GM12878 (cell line): Measurements from ENCODE around the gene PCDHGC4. TPM values are rescaled to one million over a fixed set of nuclear protein-coding genes. Genes with fewer than 3 reads are reported as not detected.

Source experiments
- ATAC-seq: fragments of 200-7000 bp; cut with Tn5 transposase; 3 replicates; pipeline ENCODE4 v1.9.1; 2020; ENCODE audit warnings: mild to moderate bottlenecking, moderate library complexity
- BruUV-seq: library from RNA; stranded (reverse); fragments of 400-500 nt; replicated peaks from 2 replicates; lab custom pipeline; 2021; lab: Mats Ljungman, UMichigan
- CTCF ChIA-PET: fragments of 300-600 bp; sonication (Branson Sonifier 250); formaldehyde crosslinking; extraction: SDS; loops from one replicate; lab custom pipeline; 2021; ENCODE audit warnings: inconsistent platforms; lab: Yijun Ruan, JAX
- POLR2A ChIA-PET: fragments of 350-600 bp; formaldehyde crosslinking; extraction: SDS; loops from one replicate; lab custom pipeline; 2021; ENCODE audit warnings: inconsistent platforms; lab: Charles Lee
- RAD21 ChIA-PET: fragments of 300-600 bp; sonication (Branson Sonifier 250); formaldehyde crosslinking; loops from one replicate; lab custom pipeline; 2023; ENCODE audit warnings: antibody characterized with exemption; ENCODE audit not compliant: unreplicated experiment; lab: Charles Lee
- SMC1A ChIA-PET: fragments of 300-600 bp; sonication (Branson Sonifier 250); formaldehyde crosslinking; loops from one replicate; lab custom pipeline; 2023; ENCODE audit not compliant: unreplicated experiment, uncharacterized antibody; lab: Charles Lee
- DNase-seq: peaks from one replicate; pipeline ENCODE4 v3.0.0-alpha.2; 2011; ENCODE audit warnings: low read depth, low spot score
- FAIRE-seq: peaks from 3 replicates; lab custom pipeline; 2011; peaks lifted over from hg19 to GRCh38; lab: Jason Lieb, UNC
- H2AFZ ChIP-seq: 2 replicates; pipeline ENCODE4 v1.6.0; 2011; ENCODE audit warnings: low read depth, low read length, control low read depth; ENCODE audit not compliant: control insufficient read depth
- H3K27ac ChIP-seq: 2 replicates; pipeline ENCODE4 v1.5.1; 2011; ENCODE audit warnings: control low read depth; ENCODE audit not compliant: control insufficient read depth, insufficient read depth
- H3K27me3 ChIP-seq, 2 experiments: replicated peaks in 1 of 2; 2 replicates each; pipeline versions ENCODE4 v1.6.0 to v1.6.1; 2011; ENCODE audit warnings: low read length in 1 of 2; ENCODE audit not compliant: control insufficient read depth in 2 of 2, insufficient read depth in 2 of 2
- H3K36me3 ChIP-seq, 2 experiments: 2 replicates each; pipeline ENCODE4 v1.5.1; 2011; ENCODE audit warnings: low read length in 1 of 2; ENCODE audit not compliant: control insufficient read depth in 2 of 2, insufficient read depth in 2 of 2
- H3K4me1 ChIP-seq: 2 replicates; pipeline ENCODE4 v1.6.1; 2011; ENCODE audit warnings: mild to moderate bottlenecking, low read length, moderate library complexity, mixed read lengths; ENCODE audit not compliant: control insufficient read depth, insufficient read depth
- H3K4me2 ChIP-seq: 2 replicates; pipeline ENCODE4 v1.6.0; 2011; ENCODE audit warnings: control low read depth; ENCODE audit not compliant: control insufficient read depth, insufficient read depth
- H3K4me3 ChIP-seq: fragments of 200-600 bp; sonication (generic); 2 replicates; pipeline ENCODE4 v1.5.1; 2016
- H3K79me2 ChIP-seq: 2 replicates; pipeline ENCODE4 v1.6.0; 2011; ENCODE audit warnings: low read length; ENCODE audit not compliant: control insufficient read depth, insufficient read depth
- H3K9ac ChIP-seq: 2 replicates; pipeline ENCODE4 v1.8.0; 2011; ENCODE audit warnings: low read length, control low read depth, mixed read lengths; ENCODE audit not compliant: control insufficient read depth, insufficient read depth
- H3K9me3 ChIP-seq: replicated peaks from 3 replicates; pipeline ENCODE4 v1.5.1; 2011; ENCODE audit warnings: mild to moderate bottlenecking, low read length; ENCODE audit not compliant: control insufficient read depth, insufficient read depth
- H4K20me1 ChIP-seq: 2 replicates; pipeline ENCODE4 v1.6.0; 2011; ENCODE audit not compliant: control insufficient read depth, insufficient read depth
- BRCA1 ChIP-seq: IDR thresholded peaks from 2 replicates; pipeline ENCODE4 v1.6.1; 2011; ENCODE audit warnings: low read depth, low read length, improper control_type of control experiment
- CBX3 ChIP-seq: fragments of 200-600 bp; sonication (generic); IDR thresholded peaks from 2 replicates; pipeline ENCODE4 v1.6.1; 2016; ENCODE audit warnings: low read depth, borderline replicate concordance
- CTCF ChIP-seq, 3 experiments: IDR thresholded peaks in 2 of 3; conservative IDR thresholded peaks in 1 of 3; 2 replicates each; pipeline ENCODE4 v1.5.1; 2011; ENCODE audit warnings: low read depth in 3 of 3, low read length in 3 of 3, mild to moderate bottlenecking in 3 of 3, control low read depth in 2 of 3, moderate library complexity in 2 of 3, inconsistent platforms in 1 of 3, mixed read lengths in 1 of 3; ENCODE audit not compliant: control insufficient read depth in 2 of 3, insufficient read depth in 1 of 3; ENCODE audit errors: extremely low read depth in 1 of 3
- HCFC1 ChIP-seq: fragments of 150-350 bp; IDR thresholded peaks from 2 replicates; pipeline ENCODE4 v1.6.1; 2014; ENCODE audit warnings: low read length
- HDGF ChIP-seq: fragments of 450-650 bp; IDR thresholded peaks from 2 replicates; pipeline ENCODE4 v1.6.1; 2016; ENCODE audit warnings: antibody characterized with exemption
- HSF1 ChIP-seq: fragments of 150-350 bp; IDR thresholded peaks from 2 replicates; pipeline ENCODE4 v1.6.1; 2014; ENCODE audit warnings: mild to moderate bottlenecking, low read depth, low read length
- IRF4 ChIP-seq: IDR thresholded peaks from 2 replicates; pipeline ENCODE4 v1.6.1; 2011; ENCODE audit warnings: low read depth, low read length
- JUND ChIP-seq: IDR thresholded peaks from 2 replicates; pipeline ENCODE4 v1.6.1; 2012; ENCODE audit warnings: low read depth, mild to moderate bottlenecking, low read length, improper control_type of control experiment, moderate library complexity
- KLF5 ChIP-seq: fragments of 450-650 bp; IDR thresholded peaks from 2 replicates; pipeline ENCODE4 v1.6.1; 2014; ENCODE audit warnings: mild to moderate bottlenecking; ENCODE audit not compliant: partially characterized antibody
- RAD51 ChIP-seq: fragments of 450-650 bp; IDR thresholded peaks from 2 replicates; pipeline ENCODE4 v1.6.1; 2016; ENCODE audit warnings: moderate library complexity, mild to moderate bottlenecking, inconsistent platforms
- RFX5 ChIP-seq: IDR thresholded peaks from 2 replicates; pipeline ENCODE4 v1.6.1; 2011; ENCODE audit warnings: low read depth, low read length, improper control_type of control experiment
- RUNX3 ChIP-seq: IDR thresholded peaks from 2 replicates; pipeline ENCODE4 v1.6.1; 2012; ENCODE audit warnings: low read length, inconsistent platforms
- STAT3 ChIP-seq: IDR thresholded peaks from 2 replicates; pipeline ENCODE4 v1.6.1; 2011; ENCODE audit warnings: low read depth, low read length, improper control_type of control experiment
- WGBS: methylation state at CpG from one replicate; pipeline ENCODE4 v1.1.6; 2016; ENCODE audit warnings: low lambda C conversion rate; ENCODE audit not compliant: insufficient replicate concordance, insufficient coverage; ENCODE audit errors: missing lambda C conversion rate; 5-methylcytosine and 5-hydroxymethylcytosine counted together
- in situ Hi-C: fragments of 300-500 bp; cut with MboI; formaldehyde crosslinking; loops from 9 replicates; pipeline ENCODE4 v1.14.3; 2018; ENCODE audit warnings: mixed read lengths
- intact Hi-C: fragments of 100-400 bp; cut with micrococcal nuclease; formaldehyde crosslinking; loops from one replicate; pipeline ENCODE4 v1.14.2; 2022; ENCODE audit not compliant: unreplicated experiment
- polyA plus RNA-seq, 11 experiments: library from polyadenylated mRNA; depleted of rRNA in 4 of 11; unstranded in 6 of 11; stranded (reverse) in 5 of 11; fragments of >200 nt; fragmentation: Nextera tagmentation in 4 of 11; fragmentation: Illumina TruSeq in 1 of 11; extraction: Ambion mirVana in 4 of 11; extraction: Trizol in 1 of 11; gene quantifications; 1 replicate in 1 of 11; 2 replicates in 10 of 11; pipeline versions ENCODE4 v1.2.1 to v1.2.3, GENCODE V29; 2011 to 2016; ENCODE audit warnings: inconsistent platforms in 2 of 11, missing spikeins in 2 of 11, low read depth in 1 of 11
- total RNA-seq, 4 experiments: library from RNA; depleted of rRNA in 3 of 4; stranded (reverse); fragments of >200 nt in 3 of 4; fragmentation: Illumina TruSeq in 1 of 4; extraction: Trizol in 1 of 4; gene quantifications; 2 replicates each; pipeline versions ENCODE4 v1.2.1 to v1.2.3, GENCODE V29; 2013 to 2021
- TF ChIP-seq, protein P1 (sequence below): IDR thresholded peaks from 2 replicates; pipeline ENCODE4 v1.6.1; 2011; ENCODE audit warnings: mild to moderate bottlenecking, low read depth, low read length, moderate library complexity; ENCODE audit not compliant: insufficient replicate concordance
- TF ChIP-seq, protein P2 (sequence below): fragments of 450-650 bp; IDR thresholded peaks from 2 replicates; pipeline ENCODE4 v1.6.1; 2017; ENCODE audit warnings: low read depth, mild to moderate bottlenecking, moderate library complexity

The PCDHGC4 gene
- total and polyA plus RNA-seq, 10 of the 15 experiments (the other 5 are each of a cell fraction or from before 2014, with no cell fraction given): 0.04 to 1.2 (median 0.52) TPM

DNA sequence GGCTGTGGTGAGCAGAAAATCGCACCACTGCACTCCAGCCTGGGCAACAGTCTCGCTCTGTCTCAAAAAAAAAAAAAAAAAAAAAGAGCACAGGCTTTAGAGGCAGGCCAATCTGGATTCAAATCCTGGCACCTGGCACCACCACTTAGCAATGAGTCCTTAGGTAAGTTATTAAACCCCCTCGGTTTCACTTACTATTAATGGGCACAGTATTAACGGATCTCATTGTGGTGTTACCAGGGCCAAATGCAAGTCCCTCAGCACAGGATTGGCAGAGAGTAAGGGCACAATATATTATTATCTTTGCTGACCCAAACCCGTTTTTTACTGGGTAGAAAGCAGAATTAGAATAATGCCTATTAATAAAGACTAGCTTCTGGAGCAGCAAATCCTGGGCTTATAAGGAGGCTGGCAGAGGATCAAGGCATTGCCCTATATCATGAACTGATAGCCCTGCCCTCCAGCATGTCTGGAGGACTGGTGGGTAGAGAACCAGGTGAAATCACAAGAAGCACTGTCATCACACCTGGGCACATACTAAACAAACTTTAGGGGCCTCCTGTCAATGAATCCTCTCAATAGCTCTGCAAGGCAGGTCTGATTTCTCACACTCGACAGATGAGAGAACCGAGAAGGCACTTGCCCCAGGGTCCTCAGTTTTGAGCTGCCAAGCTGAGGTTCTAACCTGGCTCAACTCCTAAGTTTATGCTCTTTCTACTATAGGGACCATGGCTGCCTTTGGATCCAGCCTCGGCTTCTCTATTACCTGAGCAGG is 21.7 kb downstream of the PCDHGC4 start:
- peaks cover 15% of the 10 kb centered on the region for H3K79me2 ChIP-seq
- H3K4me3 ChIP-seq: no peak overlapping the region
- H3K27me3 ChIP-seq: no peaks in the 10 kb centered on the region
- H3K27ac ChIP-seq: peak overlapping the region; percentile 90
- SMC1A ChIA-PET: interaction anchor here (1.1 to 10.8 kb wide), 12 partner anchors 8 to 85 kb away, joined by 3 to 176 read pairs (median 7); partner anchors contain the start of genes PCDHGA11, PCDHGA12 and PCDHGC3
- H3K9me3 ChIP-seq: no peaks in the 10 kb centered on the region
- FAIRE-seq: no peak
- intact Hi-C loops: no loop called here
- H3K9ac ChIP-seq: no peak overlapping the region; the same call in 1 of the 2 replicates
- BruUV-seq: no TSS peak
- no peak for DNase-seq
- H2AFZ ChIP-seq: no peak overlapping the region
- CTCF ChIA-PET: interaction anchor here (0.6 to 11.9 kb wide), 17 partner anchors 13 to 455 kb away, joined by 3 to 213 read pairs (median 11); partner anchors contain the start of genes PCDHGA10, PCDHGA11, PCDHGA12 and PCDHGB3
- peaks cover 66% of the 10 kb centered on the region for H3K4me1 ChIP-seq
- H3K4me2 ChIP-seq: peak overlapping the region; percentile 78
- no peak for ATAC-seq
- H3K36me3 ChIP-seq: peaks cover 0 to 4% of the 10 kb centered on the region in 2 experiments; a peak in 1 of 4 replicates
- in situ Hi-C loops: no loop called here
- H4K20me1 ChIP-seq: no peaks in the 10 kb centered on the region
- RAD21 ChIA-PET: interaction anchor here (1.1 to 11.6 kb wide), 10 partner anchors 14 to 93 kb away, joined by 3 to 109 read pairs (median 9); partner anchors contain the start of genes PCDHGA10, PCDHGA12, PCDHGB7 and PCDHGC3
- POLR2A ChIA-PET: interaction anchor here (0.7 to 2.0 kb wide), 9 partner anchors 9 to 110 kb away, joined by 3 to 5 read pairs (median 3); partner anchors contain the start of gene PCDHGC5
- WGBS: 46% methylated on average over 7 of the region's 8 CpGs
- TF ChIP-seq RAD51: no peak
- TF ChIP-seq HDGF: no peak
- no peak for TF ChIP-seq RFX5
- no peak for TF ChIP-seq CTCF (IDR thresholded peaks at IDR 0.05 in 2 of 3, conservative IDR thresholded peaks at IDR 0.05 in 1 of 3; ENCODE audit: control insufficient read depth in 2 of 3, extremely low read depth in 1 of 3, insufficient read depth in 1 of 3, low read depth in 3 of 3, low read length in 3 of 3)
- no peak for TF ChIP-seq HSF1
- no peak for TF ChIP-seq HCFC1
- no peak for TF ChIP-seq RUNX3
- TF ChIP-seq KLF5: no peak
- TF ChIP-seq, protein P1, sequence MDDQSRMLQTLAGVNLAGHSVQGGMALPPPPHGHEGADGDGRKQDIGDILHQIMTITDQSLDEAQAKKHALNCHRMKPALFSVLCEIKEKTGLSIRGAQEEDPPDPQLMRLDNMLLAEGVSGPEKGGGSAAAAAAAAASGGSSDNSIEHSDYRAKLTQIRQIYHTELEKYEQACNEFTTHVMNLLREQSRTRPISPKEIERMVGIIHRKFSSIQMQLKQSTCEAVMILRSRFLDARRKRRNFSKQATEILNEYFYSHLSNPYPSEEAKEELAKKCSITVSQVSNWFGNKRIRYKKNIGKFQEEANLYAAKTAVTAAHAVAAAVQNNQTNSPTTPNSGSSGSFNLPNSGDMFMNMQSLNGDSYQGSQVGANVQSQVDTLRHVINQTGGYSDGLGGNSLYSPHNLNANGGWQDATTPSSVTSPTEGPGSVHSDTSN: no peak
- no peak for TF ChIP-seq IRF4
- TF ChIP-seq JUND: no peak
- TF ChIP-seq, protein P2, sequence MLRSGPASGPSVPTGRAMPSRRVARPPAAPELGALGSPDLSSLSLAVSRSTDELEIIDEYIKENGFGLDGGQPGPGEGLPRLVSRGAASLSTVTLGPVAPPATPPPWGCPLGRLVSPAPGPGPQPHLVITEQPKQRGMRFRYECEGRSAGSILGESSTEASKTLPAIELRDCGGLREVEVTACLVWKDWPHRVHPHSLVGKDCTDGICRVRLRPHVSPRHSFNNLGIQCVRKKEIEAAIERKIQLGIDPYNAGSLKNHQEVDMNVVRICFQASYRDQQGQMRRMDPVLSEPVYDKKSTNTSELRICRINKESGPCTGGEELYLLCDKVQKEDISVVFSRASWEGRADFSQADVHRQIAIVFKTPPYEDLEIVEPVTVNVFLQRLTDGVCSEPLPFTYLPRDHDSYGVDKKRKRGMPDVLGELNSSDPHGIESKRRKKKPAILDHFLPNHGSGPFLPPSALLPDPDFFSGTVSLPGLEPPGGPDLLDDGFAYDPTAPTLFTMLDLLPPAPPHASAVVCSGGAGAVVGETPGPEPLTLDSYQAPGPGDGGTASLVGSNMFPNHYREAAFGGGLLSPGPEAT: no peak
- no peak for TF ChIP-seq STAT3
- no peak for TF ChIP-seq CBX3
- no peak for TF ChIP-seq BRCA1
